ENCODE results near the gene MRPL43. TPM values are rescaled to one million over a fixed set of nuclear protein-coding genes. Genes with fewer than 3 reads are reported as not detected.

MRPL43 gene
- total and polyA plus RNA-seq, 2 experiments from 2014 or later: 60.4 to 126 TPM

- no peak for TF ChIP-seq ZNF462 (CRISPR knock-in tag; IDR thresholded peaks at IDR 0.05)
- no peak for TF ChIP-seq ZNF331 (CRISPR knock-in tag; IDR thresholded peaks at IDR 0.05; ENCODE audit: low read depth)
- no peak for TF ChIP-seq REST (IDR thresholded peaks at IDR 0.05; ENCODE audit: unreplicated experiment)
- TF ChIP-seq EZH2 (IDR thresholded peaks at IDR 0.05; ENCODE audit: low read depth, unreplicated experiment): no peak
- TF ChIP-seq ETS1 (IDR thresholded peaks at IDR 0.05): no peak
- no peak for TF ChIP-seq CTCF (conservative IDR thresholded peaks at IDR 0.05; ENCODE audit: low read depth in 2 of 2)
- TF ChIP-seq POLR2AphosphoS5 (IDR thresholded peaks at IDR 0.05; ENCODE audit: low read depth): no peak
- no peak for TF ChIP-seq EZH2phosphoT487 (IDR thresholded peaks at IDR 0.05; ENCODE audit: unreplicated experiment)
- TF ChIP-seq STAT1 (IDR thresholded peaks at IDR 0.05; ENCODE audit: unreplicated experiment): no peak
- no peak for TF ChIP-seq JUNB (IDR thresholded peaks at IDR 0.05; ENCODE audit: unreplicated experiment)
- TF ChIP-seq NANOG (IDR thresholded peaks at IDR 0.05; ENCODE audit: borderline replicate concordance): no peak
These were observed 869 bp upstream of the MRPL43 start (continued) for GRCh38 chr10:100988166-100988565.
